SH-SY5Y (cell line): ENCODE measurements around the gene PPEF1.

Experiments used
- GATA2 ChIP-seq: IDR thresholded peaks from 2 replicates; pipeline ENCODE4 v1.6.1; 2011; ENCODE audit warnings: mild to moderate bottlenecking, low read depth, low read length
- GATA3 ChIP-seq: IDR thresholded peaks from 2 replicates; pipeline ENCODE4 v1.6.1; 2011; ENCODE audit warnings: low read depth, mild to moderate bottlenecking, low read length, moderate library complexity

GRCh38 chrX:18761750-18762149, 54.3 kb downstream of the PPEF1 start:
- TF ChIP-seq GATA2, result peak; percentile 39; the same call in 1 of the 2 replicates
- no peak for TF ChIP-seq GATA3
